Breast epithelium (tissue), 3 donors: ENCODE results near the gene MAP10.

Source experiments
- CTCF ChIP-seq, 3 donors: fragments of 450-650 bp; IDR thresholded peaks; one replicate each; pipeline ENCODE4 v1.5.1; 2016 to 2017; ENCODE audit warnings: antibody characterized with exemption in 3 of 3, mild to moderate bottlenecking in 3 of 3, moderate library complexity in 3 of 3
- POLR2A ChIP-seq: fragments of 450-650 bp; IDR thresholded peaks from one replicate; pipeline ENCODE4 v1.6.1; 2016; ENCODE audit warnings: antibody characterized with exemption, mild to moderate bottlenecking, moderate library complexity

- no peak for TF ChIP-seq CTCF (IDR thresholded peaks at IDR 0.05)
- no peak for TF ChIP-seq POLR2A
Measured at GRCh38 chr1:232816324-232816723, 11.1 kb downstream of the MAP10 start.
